GM12872 (cell line): ENCODE data around the gene EPB41.

Source experiments
- TF ChIP-seq, protein P1 (sequence below): IDR thresholded peaks from 3 replicates; pipeline ENCODE4 v1.5.1; 2011; ENCODE audit warnings: low read depth, mild to moderate bottlenecking, low read length, moderate library complexity; ENCODE audit not compliant: insufficient read depth

Gene EPB41

DNA sequence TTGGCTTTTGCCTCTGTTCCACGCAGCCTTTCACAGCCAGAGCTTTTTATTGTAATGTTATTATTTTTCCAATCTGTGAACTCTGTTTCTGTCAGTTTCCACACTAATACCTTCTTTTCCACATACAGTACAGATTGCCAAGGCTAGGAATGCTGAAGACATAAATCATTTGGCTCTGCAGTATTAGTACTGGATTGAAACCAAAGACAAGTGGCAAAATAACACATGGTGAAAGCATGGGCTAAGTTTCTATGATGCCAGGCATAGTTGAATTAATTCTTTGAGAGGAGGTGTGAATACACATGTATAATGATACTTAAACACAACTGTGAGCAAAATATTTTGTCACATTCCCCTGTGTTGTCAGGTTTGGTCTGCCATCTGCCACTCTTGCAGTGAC lies 135.8 kb downstream of the EPB41 start:
- TF ChIP-seq, protein P1, sequence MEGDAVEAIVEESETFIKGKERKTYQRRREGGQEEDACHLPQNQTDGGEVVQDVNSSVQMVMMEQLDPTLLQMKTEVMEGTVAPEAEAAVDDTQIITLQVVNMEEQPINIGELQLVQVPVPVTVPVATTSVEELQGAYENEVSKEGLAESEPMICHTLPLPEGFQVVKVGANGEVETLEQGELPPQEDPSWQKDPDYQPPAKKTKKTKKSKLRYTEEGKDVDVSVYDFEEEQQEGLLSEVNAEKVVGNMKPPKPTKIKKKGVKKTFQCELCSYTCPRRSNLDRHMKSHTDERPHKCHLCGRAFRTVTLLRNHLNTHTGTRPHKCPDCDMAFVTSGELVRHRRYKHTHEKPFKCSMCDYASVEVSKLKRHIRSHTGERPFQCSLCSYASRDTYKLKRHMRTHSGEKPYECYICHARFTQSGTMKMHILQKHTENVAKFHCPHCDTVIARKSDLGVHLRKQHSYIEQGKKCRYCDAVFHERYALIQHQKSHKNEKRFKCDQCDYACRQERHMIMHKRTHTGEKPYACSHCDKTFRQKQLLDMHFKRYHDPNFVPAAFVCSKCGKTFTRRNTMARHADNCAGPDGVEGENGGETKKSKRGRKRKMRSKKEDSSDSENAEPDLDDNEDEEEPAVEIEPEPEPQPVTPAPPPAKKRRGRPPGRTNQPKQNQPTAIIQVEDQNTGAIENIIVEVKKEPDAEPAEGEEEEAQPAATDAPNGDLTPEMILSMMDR: no peak

DNA sequence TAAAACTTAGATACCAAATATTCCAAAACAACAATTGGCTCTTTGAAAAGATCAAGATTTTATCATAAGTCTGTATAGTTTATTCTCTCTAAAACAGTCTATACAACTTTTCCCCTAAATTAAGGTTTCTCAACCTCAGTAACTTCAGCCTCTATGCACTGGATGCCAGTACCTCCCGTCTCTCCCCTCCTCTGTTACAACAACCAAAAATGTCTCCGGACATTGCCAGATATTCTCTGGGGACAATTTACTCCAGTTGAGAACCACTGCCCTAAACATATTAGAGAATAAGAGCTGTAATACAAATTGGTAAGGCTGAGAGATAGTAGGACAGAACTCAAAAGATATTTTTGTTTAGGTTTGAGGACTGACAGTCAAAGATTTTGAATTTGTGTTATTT lies 137.7 kb downstream of the EPB41 start:
- TF ChIP-seq, protein P1: no peak

DNA sequence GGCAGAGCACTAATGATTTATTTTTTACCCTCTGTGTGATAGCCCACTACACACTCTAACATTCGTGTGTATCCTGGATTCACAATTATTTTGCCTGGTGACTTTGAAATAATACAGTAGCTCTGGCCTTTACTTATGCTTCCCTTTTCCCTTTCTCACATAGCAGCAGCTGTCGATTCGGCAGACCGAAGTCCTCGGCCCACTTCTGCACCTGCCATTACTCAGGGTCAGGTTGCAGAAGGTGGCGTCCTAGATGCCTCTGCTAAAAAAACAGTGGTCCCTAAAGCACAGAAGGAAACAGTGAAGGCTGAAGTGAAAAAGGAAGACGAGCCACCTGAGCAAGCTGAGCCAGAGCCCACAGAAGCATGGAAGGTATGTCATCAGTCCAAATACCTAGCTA lies 138.6 kb downstream of the EPB41 start:
- TF ChIP-seq, protein P1: no peak

GRCh38 chr1:29055160-29055559 lies 140.8 kb downstream of the EPB41 start:
- TF ChIP-seq, protein P1: no peak

GRCh38 chr1:29056256-29056655 lies 141.9 kb downstream of the EPB41 start:
- TF ChIP-seq, protein P1: no peak

DNA sequence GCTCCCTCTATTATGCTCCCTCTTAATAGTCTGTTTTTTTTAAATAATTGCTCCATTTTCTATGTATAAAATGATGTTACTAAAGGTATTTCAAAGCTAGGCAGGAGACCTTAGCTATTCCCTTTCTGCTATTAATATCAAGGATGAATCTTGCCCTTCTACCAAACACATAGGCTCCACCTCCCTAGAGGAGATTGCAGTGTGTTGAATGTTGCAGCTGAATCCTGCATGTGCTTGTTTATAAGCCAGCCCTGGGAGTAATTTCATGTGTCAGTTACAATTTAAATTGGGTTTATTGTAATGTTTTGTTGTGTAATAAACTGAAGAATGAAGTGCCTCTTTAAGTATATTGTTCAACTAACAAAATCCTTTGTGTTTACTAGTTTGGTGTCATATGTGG lies 143.3 kb downstream of the EPB41 start:
- TF ChIP-seq, protein P1: no peak

DNA sequence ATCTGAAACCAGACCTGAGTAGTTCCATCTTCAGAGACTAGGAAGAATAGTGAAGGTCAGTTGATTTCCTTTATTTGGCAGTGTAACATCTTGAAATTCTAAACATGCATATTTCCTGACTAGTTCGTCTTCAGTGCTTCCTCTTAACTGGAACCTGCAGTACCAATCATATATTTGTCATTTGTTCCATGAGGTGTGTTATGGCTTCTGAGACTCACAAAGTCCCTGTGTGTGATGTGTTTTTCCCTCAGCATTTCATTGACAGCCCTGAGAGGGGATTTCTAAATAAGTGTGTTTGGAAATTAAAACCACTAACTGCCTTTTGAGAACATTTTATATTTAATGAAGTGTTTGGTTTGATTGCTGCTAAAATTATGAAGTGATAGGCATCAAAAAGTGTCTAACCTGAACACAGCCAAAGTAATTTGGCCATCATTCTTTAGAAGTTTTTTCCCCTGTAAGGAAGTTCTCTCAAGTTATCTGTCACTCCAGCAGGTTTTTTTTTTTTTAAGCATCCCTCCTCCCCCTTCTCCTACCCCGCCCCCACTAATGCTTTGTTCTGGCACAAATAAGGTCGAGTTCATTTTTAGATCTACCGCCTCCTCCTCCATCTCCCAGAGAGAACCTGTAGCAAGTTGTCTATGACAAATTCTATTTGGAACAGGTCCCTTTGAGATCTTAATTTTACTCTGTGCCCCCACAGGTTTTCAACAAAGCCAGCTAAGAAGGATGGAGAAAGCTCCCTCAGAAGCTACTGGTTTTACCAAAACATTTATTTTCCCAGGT lies 148.0 kb downstream of the EPB41 start:
- TF ChIP-seq, protein P1: no peak

DNA sequence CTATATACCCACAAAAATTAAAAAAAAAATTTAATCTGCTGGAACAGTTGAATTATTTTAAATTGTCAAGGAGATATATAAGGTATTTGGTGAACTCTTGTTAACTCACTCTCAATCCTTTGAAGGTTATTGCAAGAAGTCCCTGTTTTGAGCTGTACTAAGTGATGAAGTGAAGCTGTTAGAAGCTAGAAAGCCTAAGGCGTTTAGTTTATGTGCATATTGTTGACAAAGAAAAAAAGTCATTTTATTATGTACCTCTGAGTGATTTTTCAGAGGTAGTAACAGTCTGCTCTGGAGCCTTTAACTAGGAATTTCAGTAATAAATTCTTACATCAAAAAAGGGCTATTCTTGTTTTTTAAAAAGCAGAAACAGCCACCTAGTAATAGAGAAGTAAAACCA lies 149.7 kb downstream of the EPB41 start:
- TF ChIP-seq, protein P1: no peak
